Brain pericyte (primary cell): ENCODE measurements around the gene GSAP.
"Not testable (repeated sequence)": the region's sequence is repeated elsewhere in the genome, so short reads cannot be mapped to it uniquely, and the experiment has no call there.

Experiments used
- DNase-seq: peaks from one replicate; pipeline ENCODE4 v3.0.0-alpha.2; 2012; ENCODE audit warnings: low read depth, low spot score

Gene GSAP

DNA sequence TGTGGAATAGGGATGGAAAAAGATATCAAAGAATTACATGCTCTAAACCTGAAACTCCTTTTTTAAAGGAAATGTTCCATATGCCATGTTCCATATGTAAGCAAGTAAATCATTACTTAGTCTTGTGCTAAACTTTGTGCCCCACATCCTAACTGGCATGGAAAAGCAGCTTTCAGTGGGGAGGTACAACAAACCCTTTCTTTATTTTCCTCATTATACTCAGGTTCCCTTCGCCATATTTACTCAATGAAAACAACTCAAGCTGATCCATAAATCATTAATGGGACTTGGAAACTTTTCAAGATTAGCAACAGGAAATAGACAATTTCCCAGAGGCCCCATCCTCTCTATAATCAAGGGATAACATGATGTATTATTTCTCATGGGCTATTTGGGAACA is 56.0 kb downstream of the GSAP start:
- no peak for DNase-seq

DNA sequence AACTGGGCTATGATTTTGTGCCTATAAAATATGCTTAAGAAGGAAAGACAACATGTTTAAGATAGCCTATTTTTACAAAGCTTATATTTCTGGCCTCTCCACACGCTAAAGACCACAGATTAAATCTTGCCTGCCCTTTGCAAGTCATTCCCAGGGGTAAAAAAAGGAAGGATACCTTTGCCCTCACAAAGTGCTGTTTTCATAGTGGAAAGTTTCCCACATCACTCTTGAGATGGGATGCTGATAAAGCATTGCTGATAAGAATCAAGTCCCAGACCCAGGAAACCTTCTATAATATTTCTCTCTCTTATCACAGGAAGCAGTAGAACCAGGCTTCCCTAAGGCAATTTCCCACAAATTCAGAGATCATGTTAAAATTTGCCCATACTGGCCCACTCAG is 56.5 kb downstream of the GSAP start:
- no peak for DNase-seq

DNA sequence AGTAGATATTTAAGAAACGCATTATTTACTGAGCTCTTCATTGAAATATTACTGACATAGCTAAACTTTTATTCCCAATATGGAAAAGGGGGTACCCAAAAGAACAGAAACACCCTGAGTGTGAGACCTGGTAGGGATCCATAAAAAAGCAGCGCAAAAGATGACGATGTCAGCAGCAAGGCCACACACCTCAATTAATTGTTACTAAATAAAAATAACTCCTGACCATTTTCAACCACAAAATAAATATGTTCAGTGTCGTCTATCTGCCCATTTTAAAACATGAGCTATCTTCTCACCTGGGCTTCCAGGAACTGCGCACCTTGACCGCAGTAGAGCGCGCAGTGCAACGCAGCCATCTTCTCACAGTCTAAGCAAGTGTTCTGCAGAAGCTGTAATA is 61.2 kb downstream of the GSAP start:
- DNase-seq: no peak

DNA sequence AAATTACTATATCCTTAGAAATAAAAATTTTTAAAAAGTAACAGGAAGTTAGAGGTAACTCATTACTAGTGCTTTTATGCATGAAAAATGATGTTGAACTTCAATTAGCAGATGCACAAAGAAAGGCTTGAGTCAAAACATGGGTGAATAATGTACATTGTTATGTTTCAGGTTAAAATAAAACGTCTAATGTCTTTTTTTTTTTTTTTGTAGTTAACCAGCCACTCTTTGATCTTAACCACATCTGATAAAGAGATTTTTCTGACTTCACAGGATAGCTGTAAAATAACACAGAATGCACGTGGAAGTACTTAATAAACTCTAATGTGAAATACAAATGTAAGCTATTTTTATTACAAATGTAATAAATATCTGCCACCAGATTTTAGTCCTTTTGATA is 61.7 kb downstream of the GSAP start:
- no peak for DNase-seq

DNA sequence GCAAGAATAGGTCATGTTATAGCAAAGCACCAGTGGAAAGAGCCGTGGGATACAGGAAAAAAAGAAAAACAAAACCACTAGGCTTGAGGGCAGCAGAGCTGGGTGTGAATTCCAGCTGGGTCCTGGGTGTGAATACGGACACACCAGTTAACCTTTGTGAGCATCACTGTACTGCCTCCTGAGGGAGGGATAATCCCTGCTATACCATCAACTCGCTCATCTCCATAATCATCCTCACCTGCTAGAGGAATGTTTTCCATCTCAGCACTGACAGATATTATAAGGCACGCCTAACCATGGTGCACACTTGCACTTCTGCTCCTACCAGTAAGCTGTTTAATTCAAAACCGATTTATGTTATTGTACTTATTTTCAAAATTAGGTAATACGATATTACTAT is 62.2 kb downstream of the GSAP start:
- no peak for DNase-seq

DNA sequence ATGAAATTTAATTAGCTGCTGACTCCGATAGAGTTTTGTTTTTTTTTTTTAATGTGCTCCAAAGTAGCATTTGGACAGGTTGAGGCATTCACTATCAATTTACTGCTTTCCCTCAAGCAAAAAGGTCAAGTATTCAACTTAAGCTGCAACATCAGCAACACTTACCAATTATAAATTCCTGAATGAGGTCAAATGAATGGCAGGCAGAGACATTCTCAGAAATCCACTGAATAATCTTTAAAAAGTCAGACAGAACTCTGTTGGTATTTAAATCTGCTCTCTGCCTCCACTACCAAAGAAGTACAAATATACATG is 62.8 kb downstream of the GSAP start:
- no peak for DNase-seq

DNA sequence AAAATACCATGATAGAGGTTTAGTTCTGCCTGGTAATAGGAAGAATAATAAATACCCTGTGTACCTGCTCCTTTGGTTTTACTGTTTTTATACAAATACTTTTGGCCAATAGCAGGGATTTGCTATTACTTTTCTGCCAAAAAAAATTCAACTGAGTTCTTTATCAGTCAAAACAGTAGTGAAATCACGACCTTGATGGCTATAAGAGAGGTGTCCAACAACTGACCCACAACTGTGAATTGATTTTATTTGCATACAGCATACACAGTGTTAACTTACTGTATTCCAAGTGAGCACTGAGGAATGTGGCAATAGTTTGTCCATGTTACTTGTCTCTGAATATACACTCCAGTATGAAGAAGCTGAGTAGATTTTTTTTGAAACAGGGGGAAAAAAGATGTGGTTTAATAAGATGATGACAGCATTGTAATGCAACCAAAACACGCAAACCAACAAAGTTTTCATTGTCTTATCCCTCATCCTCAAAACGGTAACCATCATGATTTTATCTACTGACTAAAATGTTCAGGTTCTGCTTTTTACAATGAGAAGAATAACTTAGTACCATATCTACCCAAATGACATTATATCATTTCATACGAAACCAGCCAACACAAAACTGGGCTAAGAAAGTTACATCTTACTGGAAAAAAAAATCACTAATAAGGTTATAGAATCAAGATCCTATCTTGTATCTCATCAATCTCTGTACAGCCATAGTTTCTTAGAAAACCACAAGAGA is 63.3 kb downstream of the GSAP start:
- DNase-seq: no peak

DNA sequence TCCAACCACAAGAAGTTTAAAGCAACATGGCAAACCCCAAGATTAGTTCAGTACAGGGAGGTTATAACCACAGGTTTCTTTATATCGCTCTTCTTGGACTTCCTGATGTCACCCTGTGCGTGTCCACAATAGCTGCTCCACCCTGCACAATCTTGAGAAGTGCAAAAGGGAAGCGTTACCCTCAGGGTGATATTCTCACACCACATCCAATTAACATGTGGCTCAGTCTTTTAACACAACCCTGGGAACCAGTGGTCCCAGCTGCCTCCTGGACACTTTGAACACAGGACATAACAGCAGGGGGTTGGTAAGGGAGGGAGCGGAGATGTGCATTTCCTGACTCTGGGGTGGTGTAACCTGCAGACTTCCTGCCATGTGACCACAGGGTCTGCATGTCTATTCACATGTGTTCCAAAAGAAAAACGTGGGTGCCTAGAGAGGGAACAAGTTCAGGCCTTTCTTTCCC is 64.6 kb downstream of the GSAP start:
- DNase-seq: no peak

DNA sequence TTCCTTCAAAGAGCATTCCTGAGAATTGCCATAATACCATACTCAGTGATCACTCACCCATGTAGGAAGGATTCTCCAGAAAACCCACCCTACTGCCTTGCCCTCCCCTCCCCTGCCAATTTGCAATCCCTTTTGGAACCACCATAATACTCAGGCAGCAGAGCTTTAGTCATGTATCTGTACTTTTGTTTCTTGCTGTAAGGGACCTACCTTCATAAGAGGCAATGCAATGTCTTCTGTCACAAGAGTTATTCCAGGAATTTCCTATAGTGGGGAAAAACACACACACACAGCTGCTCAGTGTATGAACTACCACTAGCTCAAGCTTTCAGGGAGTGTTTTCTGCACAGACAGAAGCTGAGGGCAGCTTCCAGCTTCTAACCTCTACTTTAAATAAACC is 67.0 kb downstream of the GSAP start:
- no peak for DNase-seq

DNA sequence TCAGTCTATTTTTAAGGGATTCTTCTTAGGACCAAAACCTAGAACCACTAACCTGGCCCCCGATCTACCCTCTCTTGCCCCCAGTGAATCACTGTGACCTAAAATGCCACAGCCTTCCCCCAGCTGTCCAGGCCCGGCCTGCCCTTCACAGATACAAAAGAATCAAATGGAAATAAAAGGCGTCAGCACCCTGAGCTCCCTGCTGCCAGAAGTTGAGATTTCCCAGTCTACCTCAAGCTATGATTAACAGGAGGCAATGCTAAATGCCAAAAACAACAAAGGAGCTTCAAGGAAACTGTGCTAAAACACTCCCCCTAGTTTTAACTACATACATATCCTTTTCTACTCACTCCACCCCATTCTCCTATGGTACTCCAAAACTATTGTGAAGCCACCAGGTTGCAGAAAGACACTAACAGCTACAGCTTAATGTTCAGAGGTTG is 67.8 kb downstream of the GSAP start:
- peak; percentile 73 for DNase-seq

DNA sequence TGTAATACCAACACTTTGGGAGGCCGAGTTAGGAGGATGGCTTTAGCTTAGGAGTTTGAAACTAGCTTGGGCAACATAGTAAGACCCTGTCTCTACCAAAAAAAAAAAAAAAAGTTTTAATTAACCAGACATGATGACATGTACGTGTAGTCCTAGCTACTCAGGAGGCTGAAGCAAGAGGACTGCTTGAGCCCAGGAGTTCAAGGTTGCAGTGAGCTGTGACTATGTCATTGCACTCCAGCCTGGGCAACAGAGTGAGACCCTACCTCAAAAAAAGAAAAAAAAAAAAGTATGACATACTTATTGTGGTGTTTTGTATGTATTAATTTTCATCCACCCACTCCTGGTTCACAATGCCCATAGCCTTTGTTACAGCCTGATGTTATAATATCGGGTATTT is 69.7 kb downstream of the GSAP start:
- no peak for DNase-seq

DNA sequence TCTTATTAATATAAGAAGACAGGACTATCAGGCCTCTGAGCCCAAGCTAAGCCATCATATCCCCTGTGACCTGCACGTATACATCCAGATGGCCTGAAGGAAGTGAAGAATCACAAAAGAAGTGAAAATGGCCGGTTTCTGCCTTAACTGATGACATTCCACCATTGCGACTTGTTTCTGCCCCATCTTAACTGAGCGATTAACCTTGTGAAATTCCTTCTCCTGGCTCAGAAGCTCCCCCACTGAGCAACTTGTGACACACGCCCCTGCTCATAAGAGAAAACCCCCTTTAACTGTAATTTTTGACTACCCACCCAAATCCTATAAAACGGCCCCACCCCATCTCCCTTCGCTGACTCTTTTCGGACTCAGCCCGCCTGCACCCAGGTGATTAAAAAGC is 70.7 kb downstream of the GSAP start:
- DNase-seq: not testable (repeated sequence)

DNA sequence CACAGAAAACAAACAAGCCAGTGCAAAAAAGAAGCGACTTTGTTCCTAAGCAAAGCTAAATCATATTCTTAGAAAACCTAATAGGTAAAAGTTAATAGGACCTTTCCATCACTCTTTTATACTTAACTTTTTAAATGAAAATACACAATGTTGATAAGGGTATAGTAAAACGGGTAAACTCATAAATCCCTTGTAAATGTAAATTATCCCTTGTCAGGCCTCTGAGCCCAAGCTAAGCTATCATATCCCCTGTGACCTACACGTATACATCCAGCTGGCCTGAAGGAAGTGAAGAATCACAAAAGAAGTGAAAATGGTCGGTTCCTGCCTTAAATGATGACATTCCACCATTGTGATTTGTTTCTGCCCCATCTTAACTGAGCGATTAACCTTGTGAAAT is 76.4 kb downstream of the GSAP start:
- no peak for DNase-seq

DNA sequence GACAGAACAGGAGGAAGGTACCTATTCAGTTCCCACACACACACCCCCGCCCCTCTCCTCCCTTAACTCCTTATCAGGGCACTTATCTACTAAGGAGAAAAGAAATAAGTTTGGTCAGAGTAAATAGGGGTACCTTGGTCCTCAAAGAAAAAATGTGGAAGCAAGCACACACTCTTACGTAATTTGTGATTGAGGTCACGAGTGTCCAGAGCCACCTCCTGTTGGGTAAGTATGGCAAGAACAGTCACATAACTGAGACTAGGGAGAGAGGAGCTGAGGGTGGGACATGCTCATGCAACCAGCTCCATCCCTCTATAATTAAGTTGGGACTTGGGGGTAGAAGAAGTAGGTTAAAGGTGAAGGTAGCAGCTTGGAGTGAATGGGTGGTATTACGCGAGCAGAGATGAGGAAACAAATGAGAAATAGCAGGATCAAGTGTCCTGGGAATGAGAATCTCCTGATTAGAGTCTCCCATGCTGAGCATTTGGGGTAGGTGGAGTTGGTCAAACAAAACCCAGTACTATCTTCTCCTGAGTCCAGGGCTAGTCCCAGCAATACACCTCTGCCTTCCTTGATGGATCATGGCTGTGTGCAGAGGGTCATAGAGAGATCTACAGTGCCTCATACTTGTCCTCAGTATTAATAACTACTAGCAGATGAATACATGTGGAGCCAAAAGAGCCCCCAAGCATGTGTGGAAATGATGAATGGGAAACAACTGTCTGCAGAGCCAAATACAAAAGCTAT is 77.1 kb downstream of the GSAP start:
- DNase-seq: no peak

DNA sequence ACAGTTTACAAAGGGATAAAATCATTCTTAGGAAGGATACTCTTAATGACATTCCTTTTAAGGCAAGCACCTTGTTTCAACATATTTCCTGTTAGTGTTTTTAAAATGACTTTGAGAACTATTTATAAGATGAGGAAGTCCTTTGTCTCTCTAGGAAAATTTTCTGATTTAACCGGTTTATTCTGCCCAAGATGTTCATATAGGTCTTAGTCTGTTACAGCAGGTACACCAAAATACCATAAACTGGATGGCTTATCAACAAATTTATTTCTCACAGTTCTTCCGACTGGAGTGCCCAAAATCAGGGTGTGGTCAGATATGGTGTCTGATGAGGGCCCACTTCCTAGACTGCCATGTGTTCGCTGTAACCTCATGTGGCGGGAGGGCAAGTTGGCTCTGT is 77.9 kb downstream of the GSAP start:
- no peak for DNase-seq

DNA sequence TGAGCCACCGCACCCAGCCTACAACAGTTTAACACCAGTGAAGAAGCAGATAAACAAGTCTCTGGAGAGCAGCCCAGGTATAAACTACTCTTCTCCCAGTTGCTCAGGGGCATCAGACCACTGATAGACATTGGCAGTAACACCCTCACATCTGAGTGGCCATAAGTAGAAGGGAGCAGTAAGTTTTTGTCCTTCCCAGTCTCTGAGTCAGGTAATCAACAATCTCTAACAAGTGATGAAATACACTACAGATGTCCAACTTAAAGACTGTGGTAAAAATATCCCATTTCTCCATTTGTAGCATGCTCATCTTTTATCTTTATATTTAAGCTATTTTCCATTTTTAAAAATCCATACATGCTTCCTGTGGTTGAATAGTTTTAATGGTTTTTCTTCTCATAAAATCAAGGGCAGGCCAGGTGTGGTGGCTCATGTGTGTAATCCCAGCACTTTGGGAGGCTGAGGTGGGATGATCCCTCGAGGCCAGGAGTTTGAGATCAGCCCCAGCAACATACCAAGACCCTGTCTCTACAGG is 78.6 kb downstream of the GSAP start:
- DNase-seq: no peak

DNA sequence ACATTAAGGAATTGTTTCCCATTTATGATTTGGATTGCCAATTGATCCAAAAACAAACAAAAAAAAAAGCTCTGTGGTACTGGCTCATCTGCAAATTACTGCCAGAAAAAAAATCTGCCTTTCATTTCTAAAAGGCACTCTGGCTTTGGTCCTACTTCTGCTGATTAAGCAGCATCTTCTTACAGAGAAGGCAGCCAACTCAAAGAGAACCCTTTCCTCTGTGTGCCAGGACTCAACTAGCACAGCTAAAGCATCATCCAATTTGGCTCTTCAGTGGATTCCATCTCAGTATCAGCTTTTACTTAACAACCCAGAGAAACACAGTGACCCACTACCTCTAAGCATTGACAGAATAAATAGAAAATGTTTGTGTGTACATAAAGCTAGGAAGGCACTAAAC is 80.6 kb downstream of the GSAP start:
- no peak for DNase-seq

DNA sequence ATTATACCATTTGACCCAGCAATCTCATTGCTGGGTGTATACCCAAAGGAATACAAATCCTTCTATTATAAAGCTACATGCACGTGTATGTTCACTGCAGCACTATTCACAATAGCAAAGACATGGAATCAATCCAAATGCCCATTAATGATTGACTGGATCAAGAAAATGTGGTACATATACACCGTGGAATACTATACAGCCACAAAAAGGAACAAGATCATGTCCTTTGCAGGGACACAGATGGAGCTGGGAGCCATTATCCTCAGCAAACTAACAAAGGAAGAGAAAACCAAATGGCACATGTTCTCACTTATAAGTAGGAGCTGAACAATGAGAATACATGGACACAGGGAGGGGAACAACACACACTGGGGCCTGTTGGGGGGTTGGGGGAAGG is 82.1 kb downstream of the GSAP start:
- DNase-seq: not testable (repeated sequence)

DNA sequence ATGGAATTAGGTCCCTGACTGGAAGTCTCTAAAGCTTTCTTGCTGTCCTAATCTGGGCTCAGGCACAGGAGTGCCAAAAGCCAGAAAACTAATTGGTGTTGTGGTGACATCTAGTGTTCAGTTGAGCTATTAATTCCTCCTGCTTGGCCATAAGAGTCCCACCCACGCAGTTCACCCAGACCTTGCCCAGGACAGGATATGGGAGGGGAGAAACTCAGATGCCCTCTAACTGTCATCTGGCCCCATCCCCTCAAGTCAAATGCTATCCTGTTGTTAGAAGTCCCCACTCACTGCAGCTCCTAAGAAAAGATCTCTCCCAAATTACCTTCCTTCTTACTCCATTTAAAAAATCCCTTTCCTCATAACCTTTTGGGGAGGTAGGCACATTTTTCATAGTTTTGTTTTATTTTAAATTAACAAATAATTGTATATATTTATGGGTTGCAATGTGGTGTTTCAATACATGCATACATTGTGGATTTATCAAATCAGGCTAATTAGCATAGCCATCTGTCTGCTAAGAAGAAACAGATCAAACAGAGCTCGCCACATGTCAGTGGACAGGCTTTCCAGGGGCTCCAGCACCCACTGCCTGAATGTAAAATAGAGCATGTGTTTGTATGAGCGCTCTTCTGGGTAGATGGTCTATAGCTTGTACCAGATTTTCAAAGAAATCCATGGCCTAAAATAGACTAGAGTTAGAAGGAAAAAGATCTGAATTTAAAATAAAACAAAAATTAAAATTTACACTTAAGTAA is 84.0 kb downstream of the GSAP start:
- DNase-seq: peak; percentile 73

DNA sequence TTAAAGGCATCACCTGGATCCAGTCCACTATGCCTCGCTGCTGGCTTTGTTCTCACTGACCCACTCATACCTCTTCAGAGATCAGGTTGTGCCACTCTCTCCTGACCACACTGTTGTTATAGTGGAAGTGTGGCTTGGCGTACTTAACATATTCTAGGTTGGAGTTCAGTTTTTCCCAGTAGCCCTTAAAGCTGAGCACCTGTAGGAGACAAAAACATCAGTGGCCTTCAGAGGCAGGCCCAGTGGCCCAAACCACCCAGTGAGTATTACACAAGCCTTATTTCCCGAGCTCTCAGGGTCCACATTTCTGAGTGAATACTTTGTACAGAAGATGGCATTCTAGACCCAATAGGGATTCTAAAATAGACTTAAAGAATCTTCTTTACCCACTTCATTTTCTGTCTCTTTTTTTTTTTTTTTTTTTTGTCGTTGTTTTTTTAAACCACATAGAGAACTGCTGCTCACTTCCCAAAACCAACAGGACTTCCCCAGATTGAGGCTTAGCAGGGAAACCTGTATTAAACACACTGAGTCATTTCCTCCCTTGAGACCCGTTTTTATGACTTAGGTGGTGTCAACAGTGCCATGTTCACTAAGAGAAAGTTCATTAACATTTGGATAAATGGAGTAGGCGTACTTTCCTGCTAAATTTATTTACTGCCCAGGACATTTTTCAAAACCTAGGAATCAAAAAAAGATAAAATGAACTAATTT is 85.8 kb downstream of the GSAP start:
- DNase-seq: no peak

DNA sequence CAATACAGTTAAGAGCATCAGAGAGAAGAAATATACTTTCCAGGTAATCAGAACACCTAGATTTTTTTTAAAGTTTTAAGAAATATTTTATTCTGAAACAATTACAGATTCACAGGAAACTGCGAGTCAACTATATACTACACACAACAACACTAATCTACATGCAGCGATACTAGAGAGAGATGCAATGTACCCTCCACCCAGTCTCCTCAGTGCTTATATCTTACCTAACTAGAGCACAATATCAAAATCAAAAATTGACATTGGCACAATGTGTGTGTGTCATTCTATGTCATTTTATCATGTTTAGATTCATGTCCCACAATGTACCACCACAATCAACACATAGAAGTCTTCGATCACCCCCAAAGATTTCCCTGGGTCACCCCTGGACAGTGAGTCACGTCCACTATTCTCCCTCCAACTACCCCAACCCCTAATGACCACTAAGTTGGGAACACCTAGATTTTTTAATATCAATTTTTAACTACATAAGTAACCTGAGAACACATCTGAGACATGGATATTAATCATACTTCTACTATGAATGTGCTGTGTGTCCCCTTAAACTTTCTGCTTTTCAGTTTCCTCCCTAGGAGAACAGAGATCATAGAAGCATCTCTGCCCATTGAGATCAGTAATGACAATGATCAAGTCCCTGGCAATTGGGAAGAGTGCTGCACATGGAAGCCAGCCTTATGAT is 86.5 kb downstream of the GSAP start:
- no peak for DNase-seq
